Mesenchymal stem cell (in vitro differentiated cells and primary cell): ENCODE results near the gene ANXA4.

Source experiments
- DNase-seq: peaks from one replicate; pipeline ENCODE4 v3.0.0-alpha.2; 2013
- H2AFZ ChIP-seq: one replicate; pipeline ENCODE4 v1.6.1; 2013; ENCODE audit warnings: low read depth, mild to moderate bottlenecking, control low read depth, inconsistent platforms, low read length, moderate library complexity
- H2AK5ac ChIP-seq: 2 replicates; pipeline ENCODE4 v1.6.1; 2013; ENCODE audit warnings: low read length, moderate library complexity, mild to moderate bottlenecking, inconsistent platforms; ENCODE audit not compliant: severe bottlenecking
- H2BK120ac ChIP-seq: one replicate; pipeline ENCODE4 v1.6.1; 2013; ENCODE audit warnings: low read depth, mild to moderate bottlenecking, inconsistent platforms, low read length, moderate library complexity
- H2BK12ac ChIP-seq, 2 experiments: one replicate each; pipeline ENCODE4 v1.6.1; 2013; ENCODE audit warnings: inconsistent platforms in 2 of 2, low read length in 2 of 2, mild to moderate bottlenecking in 2 of 2, moderate library complexity in 2 of 2, control low read depth in 1 of 2
- H2BK15ac ChIP-seq: one replicate; pipeline ENCODE4 v1.6.1; 2013; ENCODE audit warnings: mild to moderate bottlenecking, low read depth, inconsistent platforms; ENCODE audit not compliant: poor library complexity, severe bottlenecking
- H2BK5ac ChIP-seq: 2 replicates; pipeline ENCODE4 v1.6.1; 2013; ENCODE audit warnings: low read depth, mild to moderate bottlenecking, low read length, control low read depth, inconsistent platforms; ENCODE audit not compliant: poor library complexity, severe bottlenecking
- H3K14ac ChIP-seq, 2 experiments: one replicate each; pipeline ENCODE4 v1.6.1; 2013; ENCODE audit warnings: inconsistent platforms in 2 of 2, low read length in 2 of 2, control low read depth in 1 of 2, mild to moderate bottlenecking in 1 of 2, moderate library complexity in 1 of 2
- H3K18ac ChIP-seq, 2 experiments: one replicate each; pipeline ENCODE4 v1.6.1; 2013; ENCODE audit warnings: inconsistent platforms in 2 of 2, low read length in 2 of 2, control low read depth in 1 of 2, low read depth in 1 of 2, mild to moderate bottlenecking in 1 of 2
- H3K23ac ChIP-seq, 2 experiments: one replicate each; pipeline ENCODE4 v1.6.1; 2013; ENCODE audit warnings: inconsistent platforms in 2 of 2, low read length in 2 of 2, mild to moderate bottlenecking in 2 of 2, moderate library complexity in 2 of 2, control low read depth in 1 of 2
- H3K27ac ChIP-seq: 2 replicates; pipeline ENCODE4 v1.5.1; 2013; ENCODE audit warnings: mild to moderate bottlenecking, moderate library complexity, low read length, control low read depth, inconsistent platforms; ENCODE audit not compliant: poor library complexity, severe bottlenecking
- H3K27me3 ChIP-seq, 2 experiments: 2 replicates each; pipeline versions ENCODE4 v1.6.1 to v1.7.0; 2013; ENCODE audit warnings: low read length in 2 of 2, mild to moderate bottlenecking in 2 of 2, moderate library complexity in 2 of 2, control low read depth in 1 of 2, inconsistent platforms in 1 of 2; ENCODE audit not compliant: control insufficient read depth in 1 of 2, insufficient read depth in 1 of 2
- H3K36me3 ChIP-seq, 2 experiments: 2 replicates each; pipeline versions ENCODE4 v1.6.1 to v1.7.0; 2013; ENCODE audit warnings: low read length in 2 of 2, control low read depth in 1 of 2, inconsistent platforms in 1 of 2, low read depth in 1 of 2, mild to moderate bottlenecking in 1 of 2; ENCODE audit not compliant: insufficient read depth in 2 of 2, control insufficient read depth in 1 of 2
- H3K4ac ChIP-seq, 2 experiments: one replicate each; pipeline ENCODE4 v1.6.1; 2013; ENCODE audit warnings: inconsistent platforms in 2 of 2, low read length in 2 of 2, mild to moderate bottlenecking in 2 of 2, moderate library complexity in 2 of 2, control low read depth in 1 of 2, low read depth in 1 of 2
- H3K4me1 ChIP-seq: 2 replicates; pipeline ENCODE4 v1.6.1; 2013; ENCODE audit warnings: low read depth, low read length, control low read depth; ENCODE audit not compliant: control insufficient read depth, insufficient read depth
- H3K4me2 ChIP-seq: 2 replicates; pipeline ENCODE4 v1.6.1; 2013; ENCODE audit warnings: low read length, mild to moderate bottlenecking, inconsistent platforms; ENCODE audit not compliant: poor library complexity, severe bottlenecking
- H3K4me3 ChIP-seq, 2 experiments: 2 replicates each; pipeline versions ENCODE4 v1.5.1 to v1.7.0; 2013; ENCODE audit warnings: low read length in 2 of 2, mild to moderate bottlenecking in 2 of 2, control low read depth in 1 of 2, low read depth in 1 of 2; ENCODE audit not compliant: insufficient read depth in 1 of 2
- H3K79me1 ChIP-seq: replicated peaks from 2 replicates; pipeline ENCODE4 v1.6.1; 2013; ENCODE audit warnings: mild to moderate bottlenecking, control low read depth, low read length, inconsistent platforms; ENCODE audit not compliant: poor library complexity, severe bottlenecking
- H3K9ac ChIP-seq: 2 replicates; pipeline ENCODE4 v1.7.0; 2013; ENCODE audit warnings: mild to moderate bottlenecking, low read length, moderate library complexity
- H3K9me3 ChIP-seq: 2 replicates; pipeline ENCODE4 v1.7.0; 2013; ENCODE audit warnings: mild to moderate bottlenecking, low read length; ENCODE audit not compliant: control insufficient read depth
- H4K8ac ChIP-seq: one replicate; pipeline ENCODE4 v1.6.1; 2013; ENCODE audit warnings: inconsistent platforms, mild to moderate bottlenecking, low read length, moderate library complexity
- H4K91ac ChIP-seq: one replicate; pipeline ENCODE4 v1.6.1; 2013; ENCODE audit warnings: mild to moderate bottlenecking, low read length, inconsistent platforms
- WGBS: methylation state at CpG from one replicate; pipeline ENCODE4 v1.1.7; 2013; ENCODE audit warnings: mixed read lengths; 5-methylcytosine and 5-hydroxymethylcytosine counted together

ANXA4 gene

GRCh38 chr2:69777786-69778105, 35.8 kb downstream of the ANXA4 start:
- no peak overlapping the region for H3K4ac ChIP-seq
- H3K9me3 ChIP-seq: no peaks in the 10 kb centered on the region
- peaks cover 32% of the 10 kb centered on the region for H3K79me1 ChIP-seq
- no peak overlapping the region for H3K4me2 ChIP-seq
- H2AK5ac ChIP-seq: no peak overlapping the region
- no peak overlapping the region for H4K8ac ChIP-seq
- peak overlapping the region; percentile 4 for H4K91ac ChIP-seq
- H3K4me1 ChIP-seq: peaks cover 12% of the 10 kb centered on the region
- H3K14ac ChIP-seq: no peak overlapping the region
- no peak overlapping the region for H3K27ac ChIP-seq
- 17% methylated on average over 2 of the region's 4 CpGs for WGBS
- no peak overlapping the region for H2AFZ ChIP-seq
- H3K9ac ChIP-seq: no peak overlapping the region
- H3K4me3 ChIP-seq: no peak overlapping the region
- H3K18ac ChIP-seq: no peak overlapping the region
- no peak overlapping the region for H2BK120ac ChIP-seq
- peak; percentile 37 for DNase-seq
- H3K36me3 ChIP-seq: peaks cover 15 to 21% of the 10 kb centered on the region in 2 experiments
- no peak overlapping the region for H2BK15ac ChIP-seq
- H3K23ac ChIP-seq: no peak overlapping the region
- H2BK12ac ChIP-seq: no peak overlapping the region
- no peaks in the 10 kb centered on the region for H3K27me3 ChIP-seq
- H2BK5ac ChIP-seq: no peak overlapping the region

- Histone ChIP-seq H4K8ac (no peak overlapping the region), H3K79me1 (peaks cover 30% of the 10 kb centered on the region), H3K9me3 (no peaks in the 10 kb centered on the region), H3K4me1 (peaks cover 9% of the 10 kb centered on the region), H3K27ac (no peak overlapping the region), H3K23ac (no peak overlapping the region), H2BK120ac (no peak overlapping the region), H3K4me2 (no peak overlapping the region), H3K4me3 (no peak overlapping the region), H2AK5ac (peak overlapping the region; percentile 84), H2BK5ac (no peak overlapping the region), H3K9ac (no peak overlapping the region), H3K27me3 (no peaks in the 10 kb centered on the region), H3K36me3 (peaks cover 9 to 34% of the 10 kb centered on the region in 2 experiments), H4K91ac (no peak overlapping the region), H2BK15ac (no peak overlapping the region), H3K14ac (no peak overlapping the region), H3K18ac (peak overlapping the region in 1 of 2 experiments; percentile 59), H2BK12ac (no peak overlapping the region), H3K4ac (peak overlapping the region in 1 of 2 experiments; percentile 66), H2AFZ (no peak overlapping the region)
- DNase-seq: no peak
- 85% methylated on average over 4 of the region's 5 CpGs for WGBS
These were observed 37.5 kb downstream of the ANXA4 start for GRCh38 chr2:69779258-69780001.

GRCh38 chr2:69780921-69781320, 39.0 kb downstream of the ANXA4 start:
- no peak overlapping the region for H3K9ac ChIP-seq
- H3K27ac ChIP-seq: peak overlapping the region; percentile 29
- H2BK15ac ChIP-seq: no peak overlapping the region
- no peak overlapping the region for H3K14ac ChIP-seq
- H3K4me2 ChIP-seq: no peak overlapping the region
- H3K4me1 ChIP-seq: peaks cover 8% of the 10 kb centered on the region
- H3K36me3 ChIP-seq: peaks cover 12 to 49% of the 10 kb centered on the region in 2 experiments
- 83% methylated on average over 1 of the region's 5 CpGs for WGBS
- H3K9me3 ChIP-seq: no peaks in the 10 kb centered on the region
- H2AFZ ChIP-seq: no peak overlapping the region
- no peak overlapping the region for H2AK5ac ChIP-seq
- H2BK12ac ChIP-seq: no peak overlapping the region
- DNase-seq: no peak
- H3K27me3 ChIP-seq: no peaks in the 10 kb centered on the region
- no peak overlapping the region for H3K23ac ChIP-seq
- H2BK5ac ChIP-seq: peak overlapping the region; percentile 39
- H3K79me1 ChIP-seq: peaks cover 32% of the 10 kb centered on the region
- H2BK120ac ChIP-seq: no peak overlapping the region
- no peak overlapping the region for H3K18ac ChIP-seq
- no peak overlapping the region for H4K8ac ChIP-seq
- no peak overlapping the region for H3K4me3 ChIP-seq
- no peak overlapping the region for H4K91ac ChIP-seq
- no peak overlapping the region for H3K4ac ChIP-seq

GRCh38 chr2:69781321-69782248, 39.7 kb downstream of the ANXA4 start:
- 97% methylated on average over 4 of the region's 5 CpGs for WGBS
- Histone ChIP-seq H2BK120ac (no peak overlapping the region), H3K23ac (no peak overlapping the region), H3K36me3 (peaks cover 12 to 53% of the 10 kb centered on the region in 2 experiments), H3K4me3 (no peak overlapping the region), H3K27ac (peak overlapping the region; percentile 53), H3K14ac (no peak overlapping the region), H3K18ac (no peak overlapping the region), H2BK15ac (no peak overlapping the region), H2BK12ac (no peak overlapping the region), H3K4me2 (no peak overlapping the region), H2BK5ac (no peak overlapping the region), H2AK5ac (peak overlapping the region; percentile 53), H3K27me3 (no peaks in the 10 kb centered on the region), H3K9me3 (no peaks in the 10 kb centered on the region), H3K9ac (no peak overlapping the region), H3K79me1 (peaks cover 31% of the 10 kb centered on the region), H4K8ac (no peak overlapping the region), H2AFZ (no peak overlapping the region), H3K4me1 (peaks cover 8% of the 10 kb centered on the region), H3K4ac (no peak overlapping the region), H4K91ac (no peak overlapping the region)
- DNase-seq: no peak
